GM10248 (cell line): Measurements from ENCODE around the gene ARFGEF2.
"Not testable (repeated sequence)": the region's sequence is repeated elsewhere in the genome, so short reads cannot be mapped to it uniquely, and the experiment has no call there.

Experiments used
- CTCF ChIA-PET: fragments of 300-600 bp; sonication (Branson Sonifier 250); formaldehyde crosslinking; extraction: SDS; loops from one replicate; lab custom pipeline; 2021; ENCODE audit warnings: antibody characterized with exemption; lab: Yijun Ruan, JAX
- POLR2A ChIA-PET: fragments of 350-650 bp; sonication (Branson Sonifier 250); formaldehyde crosslinking; extraction: SDS; loops from one replicate; lab custom pipeline; 2020; ENCODE audit warnings: antibody characterized with exemption; lab: Yijun Ruan, JAX
- DNase-seq: peaks from one replicate; pipeline ENCODE4 v3.0.0; 2012; ENCODE audit errors: extremely low spot score
- TF ChIP-seq, protein P1 (sequence below): IDR thresholded peaks from 2 replicates; pipeline ENCODE4 v1.5.1; 2012; ENCODE audit warnings: mild to moderate bottlenecking, low read depth; ENCODE audit errors: extremely low read depth, missing control alignments, control extremely low read depth

ARFGEF2 gene

DNA sequence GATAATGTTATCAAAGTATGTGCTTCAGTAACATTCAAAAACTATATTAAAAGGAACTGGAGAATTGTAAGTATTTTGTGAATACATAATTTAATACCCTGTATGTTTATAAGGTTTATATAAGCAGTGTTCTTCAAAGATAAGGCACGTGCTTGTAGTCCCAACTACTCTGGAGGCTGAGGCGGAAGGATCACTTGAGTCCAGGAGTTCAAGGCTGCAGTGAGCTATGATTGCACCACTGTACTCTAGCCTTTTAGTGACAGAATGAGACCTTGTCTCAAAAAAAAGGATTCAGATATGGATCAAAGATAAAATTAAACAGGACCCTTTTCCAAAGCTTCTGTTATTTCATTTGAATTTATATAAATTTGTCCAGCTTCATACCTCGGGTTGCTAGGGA, 141.8 kb downstream of the ARFGEF2 start:
- no peak for DNase-seq
- TF ChIP-seq, protein P1, sequence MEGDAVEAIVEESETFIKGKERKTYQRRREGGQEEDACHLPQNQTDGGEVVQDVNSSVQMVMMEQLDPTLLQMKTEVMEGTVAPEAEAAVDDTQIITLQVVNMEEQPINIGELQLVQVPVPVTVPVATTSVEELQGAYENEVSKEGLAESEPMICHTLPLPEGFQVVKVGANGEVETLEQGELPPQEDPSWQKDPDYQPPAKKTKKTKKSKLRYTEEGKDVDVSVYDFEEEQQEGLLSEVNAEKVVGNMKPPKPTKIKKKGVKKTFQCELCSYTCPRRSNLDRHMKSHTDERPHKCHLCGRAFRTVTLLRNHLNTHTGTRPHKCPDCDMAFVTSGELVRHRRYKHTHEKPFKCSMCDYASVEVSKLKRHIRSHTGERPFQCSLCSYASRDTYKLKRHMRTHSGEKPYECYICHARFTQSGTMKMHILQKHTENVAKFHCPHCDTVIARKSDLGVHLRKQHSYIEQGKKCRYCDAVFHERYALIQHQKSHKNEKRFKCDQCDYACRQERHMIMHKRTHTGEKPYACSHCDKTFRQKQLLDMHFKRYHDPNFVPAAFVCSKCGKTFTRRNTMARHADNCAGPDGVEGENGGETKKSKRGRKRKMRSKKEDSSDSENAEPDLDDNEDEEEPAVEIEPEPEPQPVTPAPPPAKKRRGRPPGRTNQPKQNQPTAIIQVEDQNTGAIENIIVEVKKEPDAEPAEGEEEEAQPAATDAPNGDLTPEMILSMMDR: no peak
- POLR2A ChIA-PET: no interaction called here
- CTCF ChIA-PET: interaction anchor here (0.8 to 1.8 kb wide), 2 partner anchors 12 to 13 kb away, joined by 3 to 7 read pairs; no protein-coding TSS in a partner anchor

DNA sequence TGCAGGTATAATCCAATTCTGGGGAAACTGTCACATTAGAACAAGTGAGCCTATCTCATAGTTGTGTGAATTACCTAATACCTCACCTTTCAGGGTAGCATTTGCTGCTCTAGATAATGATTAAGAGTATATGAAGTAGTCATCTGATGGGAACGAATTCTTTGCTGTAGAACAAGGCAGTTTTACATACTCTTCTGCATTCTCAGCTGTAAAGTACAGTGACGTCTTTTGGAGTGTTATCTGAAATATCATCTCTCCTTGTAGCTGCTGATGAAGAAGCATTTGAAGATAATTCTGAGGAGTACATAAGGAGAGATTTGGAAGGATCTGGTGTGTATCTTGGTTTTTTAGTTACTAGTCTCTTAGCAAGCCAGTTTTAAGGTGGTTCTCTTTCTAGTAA, 153.0 kb downstream of the ARFGEF2 start:
- TF ChIP-seq, protein P1: no peak
- ChIA-PET POLR2A (no interaction called here), CTCF (interaction anchor here (1.3 kb wide), 1 partner anchor 11 kb away, joined by 3 read pairs; no protein-coding TSS in a partner anchor)
- no peak for DNase-seq

DNA sequence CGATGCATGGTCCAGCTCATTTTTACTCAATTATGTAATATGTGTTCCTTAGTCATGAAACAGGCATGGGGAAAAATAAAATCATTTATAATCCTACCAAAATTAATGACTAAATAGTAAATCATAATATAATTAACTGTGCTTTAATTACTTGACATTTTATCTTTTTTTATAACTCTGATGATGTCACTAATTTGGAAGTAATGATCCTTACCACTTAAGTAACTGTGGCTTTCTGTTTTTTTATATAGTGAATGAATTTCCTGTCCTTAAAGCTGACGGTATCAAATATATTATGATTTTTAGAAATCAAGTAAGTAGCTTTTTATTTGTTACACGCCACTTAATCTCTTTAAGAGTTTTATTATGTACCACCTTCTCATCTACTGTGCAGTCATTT, 156.8 kb downstream of the ARFGEF2 start:
- CTCF ChIA-PET: interaction anchor here (1.0 to 1.5 kb wide), 6 partner anchors 9 to 171 kb away, joined by 3 to 4 read pairs (median 4); no protein-coding TSS in a partner anchor

DNA sequence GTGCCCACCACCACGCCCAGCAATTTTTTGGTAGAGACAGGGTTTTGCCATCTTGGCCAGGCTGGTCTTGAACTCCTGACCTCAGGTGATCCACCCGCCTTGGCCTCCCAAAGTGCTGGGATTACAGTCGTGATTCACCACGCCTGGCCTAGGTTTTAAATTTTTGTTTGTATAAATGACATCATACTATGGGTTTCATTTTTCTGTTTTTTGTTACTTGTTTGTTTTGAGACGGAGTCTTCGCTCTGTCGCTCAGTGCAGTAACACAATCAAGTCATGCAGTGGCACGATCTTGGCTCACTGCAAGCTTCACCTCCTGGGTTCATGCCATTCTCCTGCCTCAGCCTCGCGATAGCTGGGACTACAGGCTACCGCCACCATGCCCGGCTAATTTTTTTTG, 160.8 kb downstream of the ARFGEF2 start:
- CTCF ChIA-PET, POLR2A ChIA-PET, DNase-seq: not testable (repeated sequence)

More for the DNA sequence above, 156.8 kb downstream of the ARFGEF2 start:
- POLR2A ChIA-PET: no interaction called here
- TF ChIP-seq, protein P1: no peak
- no peak for DNase-seq
